ENCODE results near the gene SCN8A.
"Not testable (repeated sequence)": the region's sequence is repeated elsewhere in the genome, so short reads cannot be mapped to it uniquely, and the experiment has no call there.

SCN8A gene

GRCh38 chr12:51774933-51775332 lies 183.9 kb downstream of the SCN8A start:
- no peak for DNase-seq

DNA sequence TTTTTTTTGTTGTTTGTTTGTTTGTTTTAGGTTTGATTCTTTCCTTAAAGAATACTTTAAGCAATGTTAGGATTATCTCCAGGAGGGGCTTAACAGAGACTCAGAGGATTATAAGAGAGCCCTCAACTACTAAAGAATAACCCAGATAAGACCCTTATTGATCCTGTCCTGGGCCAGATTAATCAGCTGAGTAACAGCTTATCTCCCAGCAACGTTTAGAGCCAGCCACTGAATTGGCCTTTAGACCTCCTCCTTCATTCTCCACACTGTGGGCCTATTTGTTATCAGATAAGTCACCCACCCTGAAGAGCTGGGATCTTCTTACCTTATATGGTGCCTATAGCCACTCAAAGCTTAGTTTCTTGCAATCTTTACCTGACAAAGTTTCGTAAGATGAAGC lies 186.4 kb downstream of the SCN8A start:
- DNase-seq, result no peak

- DNase-seq, result no peak
Measured at GRCh38 chr12:51777973-51778372, 186.9 kb downstream of the SCN8A start.

- no peak for DNase-seq
Measured at GRCh38 chr12:51779876-51780275, 188.8 kb downstream of the SCN8A start.

DNA sequence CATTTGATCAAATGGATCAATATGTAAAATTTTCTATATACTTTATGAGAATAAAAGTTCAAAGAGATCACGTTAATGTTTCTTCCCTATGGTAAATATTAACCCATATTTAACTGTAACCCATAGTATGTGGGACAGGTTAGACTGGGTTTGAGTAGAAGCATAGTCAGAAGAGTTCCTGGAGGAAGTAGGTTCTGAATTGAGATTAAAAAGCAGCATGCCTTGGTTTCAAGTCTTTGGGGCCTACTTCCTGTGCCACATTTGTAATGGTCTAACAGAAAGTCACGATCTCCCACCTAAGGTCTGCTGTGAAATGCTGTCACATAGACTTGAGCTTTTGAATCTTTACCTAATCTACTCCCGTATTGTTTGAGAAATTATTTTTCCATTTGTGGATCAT lies 193.7 kb downstream of the SCN8A start:
- DNase-seq, result peak; percentile 8

DNA sequence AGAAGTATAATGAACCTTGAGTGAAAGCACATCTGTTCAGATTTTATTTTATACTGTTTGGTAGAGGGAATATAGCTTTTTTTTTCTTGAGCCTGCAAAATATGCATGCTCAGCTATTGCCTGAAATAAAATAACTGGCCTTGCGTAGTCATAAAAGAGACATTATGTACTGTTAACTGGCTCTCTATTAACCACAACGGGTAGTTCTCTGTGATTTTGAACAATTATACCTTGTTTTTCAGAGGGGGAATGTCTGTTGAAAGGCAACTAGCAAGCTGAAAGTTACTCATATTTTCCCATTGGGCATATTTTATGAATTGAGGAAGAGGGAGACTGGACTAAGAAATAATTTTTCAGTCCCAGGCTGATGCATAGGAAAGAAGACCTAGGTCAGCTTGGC lies 194.9 kb downstream of the SCN8A start:
- DNase-seq, result no peak

DNA sequence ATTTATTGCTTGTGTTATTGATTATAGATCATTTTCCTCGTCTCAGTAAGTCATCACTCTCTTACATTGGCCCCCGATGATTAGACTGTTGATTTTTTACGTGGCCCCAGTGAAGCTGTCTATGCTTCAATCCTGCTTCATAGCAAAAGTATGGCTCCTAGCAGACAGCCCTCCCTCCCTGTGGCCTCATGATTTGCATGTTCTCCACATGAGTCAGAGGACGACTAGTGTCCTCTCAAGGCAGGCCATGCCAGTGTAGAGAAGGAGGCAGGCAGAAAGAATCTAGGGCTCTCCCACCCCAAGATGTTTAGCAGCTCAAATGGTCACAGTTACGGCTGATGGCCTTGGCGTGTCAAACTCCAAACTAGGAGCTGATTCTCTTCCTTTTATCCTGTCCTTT lies 197.8 kb downstream of the SCN8A start:
- DNase-seq, result no peak

- DNase-seq, result no peak
Measured at GRCh38 chr12:51792417-51792816, 201.4 kb downstream of the SCN8A start.

DNA sequence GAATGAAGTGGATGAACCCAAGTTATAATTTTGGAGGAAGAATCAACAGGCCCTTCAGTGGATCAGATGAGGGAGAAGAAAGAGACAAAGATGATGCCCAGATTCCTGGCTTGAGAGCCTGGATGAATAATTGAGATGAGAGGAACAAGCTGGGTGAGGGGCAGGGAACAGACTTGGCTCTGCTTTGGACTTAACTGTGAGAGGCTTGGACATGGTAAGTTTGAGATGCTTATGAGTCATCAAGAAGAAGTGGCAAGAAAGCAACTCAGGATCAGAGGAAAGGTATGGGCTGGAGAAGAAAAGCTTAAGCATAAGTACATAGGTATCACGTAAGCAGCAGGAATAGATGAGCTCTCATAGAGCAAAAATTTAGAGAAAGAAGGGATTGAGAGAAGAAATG lies 202.2 kb downstream of the SCN8A start:
- no peak for DNase-seq

DNA sequence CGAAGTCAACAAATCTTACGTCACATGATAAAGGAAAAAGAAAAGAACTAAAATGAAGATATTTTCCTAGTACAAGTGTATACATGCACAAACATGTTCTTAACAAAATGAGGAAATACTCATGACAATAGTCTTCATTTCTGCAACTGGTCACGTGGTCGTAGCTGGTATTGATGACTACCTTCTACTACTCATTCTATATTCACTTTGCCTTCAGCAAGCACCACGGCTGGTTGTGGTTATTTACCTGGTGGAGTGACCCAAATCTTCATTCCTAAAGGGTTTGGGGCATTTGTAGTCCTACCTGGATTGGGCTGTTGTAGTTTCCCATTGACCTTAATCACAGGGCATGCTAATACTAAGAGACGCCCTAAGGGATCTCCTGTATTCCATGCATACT lies 206.3 kb downstream of the SCN8A start:
- DNase-seq, result no peak

DNA sequence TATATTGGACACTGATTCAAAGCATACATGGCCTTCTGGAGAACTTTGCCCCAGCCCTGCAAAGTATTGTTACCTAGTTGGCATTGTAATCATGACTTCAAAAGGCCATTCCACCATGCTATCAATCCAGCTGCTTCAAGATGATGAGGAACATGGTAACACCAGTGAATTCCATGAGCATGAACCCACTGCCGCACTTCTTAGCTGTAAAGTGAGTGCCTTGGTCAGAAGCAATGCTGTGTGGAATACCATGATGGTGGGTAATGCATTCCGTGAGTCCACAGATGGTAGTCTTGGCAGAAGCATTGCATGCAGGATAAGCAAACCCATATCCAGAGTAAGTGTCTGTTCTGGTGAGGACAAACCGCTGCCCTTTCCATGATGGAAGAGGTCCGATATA lies 207.0 kb downstream of the SCN8A start:
- not testable (repeated sequence) for DNase-seq

- DNase-seq, result no peak
Measured at GRCh38 chr12:51798501-51798900, 207.5 kb downstream of the SCN8A start.

DNA sequence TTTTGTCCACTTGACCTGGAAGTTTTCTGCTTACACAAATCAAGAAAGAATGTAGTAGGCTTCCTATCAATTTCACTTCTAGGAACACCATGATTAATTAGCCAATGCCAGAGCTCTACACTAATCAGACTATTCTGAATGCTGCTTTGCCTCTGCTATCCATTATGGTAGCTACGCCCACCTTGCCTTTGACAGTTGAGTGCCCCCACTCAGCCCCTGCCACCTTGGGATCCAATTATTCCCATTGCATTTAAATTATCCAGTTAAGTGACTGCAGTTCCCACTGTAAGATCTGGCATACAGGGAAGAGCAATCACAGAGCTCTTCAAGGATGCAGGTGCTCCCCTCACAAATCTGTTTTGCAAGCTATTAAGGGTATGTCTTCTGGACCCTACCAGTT lies 210.0 kb downstream of the SCN8A start:
- no peak for DNase-seq

- no peak for DNase-seq
Measured at GRCh38 chr12:51806896-51807295, 215.9 kb downstream of the SCN8A start.

GRCh38 chr12:51809193-51809592 lies 218.2 kb downstream of the SCN8A start:
- no peak for DNase-seq

DNA sequence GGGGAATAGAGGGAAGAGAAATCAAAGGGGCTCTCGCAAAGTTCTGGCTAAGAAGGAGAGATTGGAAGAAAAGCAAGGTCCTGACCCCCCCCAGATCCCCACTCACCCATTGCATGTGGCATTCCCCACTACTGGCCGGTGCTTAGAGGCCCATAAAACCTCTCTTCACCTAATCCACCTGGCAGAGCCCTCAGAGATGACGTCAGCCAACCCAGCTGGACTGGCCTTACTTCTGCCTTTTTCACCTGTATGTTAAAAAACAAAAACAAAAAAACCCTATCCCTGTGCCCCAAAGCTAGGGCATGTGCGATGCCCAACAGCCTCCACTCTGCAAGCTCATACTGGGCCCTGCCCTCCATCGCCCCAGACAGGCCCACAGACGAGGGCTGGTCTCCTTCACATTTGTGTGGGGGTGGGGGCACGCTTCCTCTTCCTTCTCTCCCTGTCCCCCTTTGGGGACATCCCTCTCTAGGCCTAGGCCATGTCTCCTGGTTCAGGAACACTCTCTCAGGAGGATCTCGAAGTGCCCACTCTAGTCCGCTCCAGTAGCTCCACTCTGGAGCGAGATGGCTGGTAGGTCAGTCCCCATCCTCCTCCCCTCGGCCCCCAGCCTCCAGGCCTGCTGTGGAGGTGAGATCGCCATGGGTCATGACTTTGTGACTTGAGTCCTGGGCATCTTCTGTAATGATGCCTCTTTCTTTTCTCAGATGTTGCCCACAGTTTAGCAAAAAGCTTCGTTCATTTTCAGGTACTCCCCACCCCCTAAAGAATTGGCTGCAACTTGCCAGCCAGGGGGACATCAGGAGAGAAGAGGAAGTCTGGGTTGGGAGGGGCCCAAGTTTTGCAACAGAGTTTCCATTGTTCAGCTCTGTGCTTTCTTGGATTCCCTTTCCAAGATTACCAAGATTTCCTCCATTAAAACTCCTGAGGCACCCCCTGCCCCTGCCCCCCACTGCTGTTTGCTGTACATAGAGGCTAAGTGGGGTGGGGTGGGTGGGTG lies 220.5 kb downstream of the SCN8A start:
- no peak for DNase-seq

DNA sequence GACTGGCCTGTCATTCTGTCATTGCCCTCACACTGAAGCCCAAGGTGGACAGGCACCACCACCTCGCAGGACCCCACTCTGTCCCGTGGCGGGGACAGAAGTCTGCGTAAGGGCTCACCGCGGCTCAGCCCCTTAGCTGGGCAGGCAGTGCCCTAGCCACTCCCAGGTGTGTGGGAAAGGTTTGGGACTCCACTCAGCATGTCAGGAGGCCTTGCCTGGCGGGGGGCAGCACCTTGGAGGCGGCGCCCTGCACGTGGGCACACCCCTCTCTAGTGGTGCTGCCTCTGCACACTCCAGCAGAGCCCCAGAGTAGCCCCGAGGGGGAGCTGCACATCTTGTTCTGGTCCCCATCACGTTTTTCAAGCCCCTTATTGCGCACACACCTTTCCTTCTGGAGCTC lies 221.8 kb downstream of the SCN8A start:
- no peak for DNase-seq

DNA sequence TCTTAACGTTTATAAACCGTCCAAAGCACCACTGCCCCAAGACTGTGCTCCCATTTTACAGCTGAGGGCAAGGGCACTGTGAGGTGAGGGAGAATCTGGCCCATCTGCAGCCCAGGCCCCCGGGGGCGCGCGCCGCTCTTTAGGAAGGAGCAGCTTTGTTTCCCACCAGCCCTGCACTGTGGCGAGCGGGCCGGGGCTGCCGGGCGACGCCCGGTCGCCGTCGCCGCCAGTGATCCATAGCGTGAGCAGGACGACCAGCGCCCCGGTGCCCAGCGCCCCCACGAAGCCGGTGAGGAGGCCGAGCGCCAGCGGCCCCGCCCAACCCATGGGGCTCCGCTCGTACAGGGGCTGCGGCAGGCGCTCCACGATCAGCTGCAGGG lies 222.9 kb downstream of the SCN8A start:
- no peak for DNase-seq

DNA sequence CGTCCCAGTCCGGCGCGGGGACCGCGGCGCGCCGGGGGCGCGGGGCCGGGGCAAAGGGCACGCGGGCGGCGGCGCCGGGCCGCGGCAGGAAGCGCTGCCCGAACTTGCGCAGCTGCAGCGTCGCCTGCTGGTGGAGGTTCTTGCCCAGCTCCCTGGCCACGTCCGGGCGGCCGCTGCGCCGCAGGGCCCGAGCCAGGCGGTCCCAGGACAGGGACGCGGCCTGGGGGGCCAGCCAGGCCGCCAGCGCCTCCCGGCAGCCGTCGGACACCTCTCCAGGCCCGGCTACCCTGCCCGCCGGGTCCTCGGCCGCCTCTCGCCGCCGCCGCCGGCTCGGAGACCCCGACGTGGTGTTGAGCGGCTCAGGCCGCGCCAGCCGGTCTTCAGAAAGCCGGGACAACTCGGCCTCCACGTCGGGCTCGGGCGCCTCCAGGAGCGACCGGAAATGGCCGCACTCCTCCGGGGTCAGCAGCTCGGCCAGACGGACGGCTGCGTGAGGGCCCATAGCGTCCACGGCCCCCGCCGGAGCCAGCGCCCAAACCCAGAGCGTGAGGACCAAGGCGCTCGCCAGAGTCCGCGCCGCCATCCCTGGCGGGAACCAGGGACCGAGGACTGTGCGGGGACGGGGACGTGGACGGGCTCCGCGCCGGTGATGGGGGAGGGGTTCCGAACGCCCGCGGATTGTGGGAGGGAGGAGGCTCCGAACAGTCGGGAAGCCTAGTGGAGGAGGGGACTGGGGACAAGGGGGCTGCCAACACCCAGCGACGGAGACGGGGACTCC lies 223.5 kb downstream of the SCN8A start:
- no peak for DNase-seq

DNA sequence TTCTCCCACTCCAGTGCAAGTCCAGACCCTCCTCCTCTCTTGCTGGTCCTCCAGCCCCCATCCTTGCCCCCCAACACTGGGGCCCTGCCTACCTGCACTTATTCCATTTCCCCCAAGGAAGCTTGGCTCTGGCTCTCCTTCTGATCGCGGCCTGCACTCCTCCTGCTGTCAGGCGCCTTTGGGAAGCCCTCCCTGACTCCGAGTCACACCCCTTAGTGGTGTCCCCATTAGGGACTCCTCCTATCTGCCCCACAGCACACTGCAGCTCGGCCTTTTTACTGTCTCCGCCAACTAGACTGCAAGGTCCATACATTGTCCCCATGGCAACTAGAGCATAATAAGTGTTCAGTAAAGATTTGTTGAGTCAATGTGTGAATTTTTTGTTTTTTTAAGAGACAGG lies 224.5 kb downstream of the SCN8A start:
- DNase-seq, result no peak

DNA sequence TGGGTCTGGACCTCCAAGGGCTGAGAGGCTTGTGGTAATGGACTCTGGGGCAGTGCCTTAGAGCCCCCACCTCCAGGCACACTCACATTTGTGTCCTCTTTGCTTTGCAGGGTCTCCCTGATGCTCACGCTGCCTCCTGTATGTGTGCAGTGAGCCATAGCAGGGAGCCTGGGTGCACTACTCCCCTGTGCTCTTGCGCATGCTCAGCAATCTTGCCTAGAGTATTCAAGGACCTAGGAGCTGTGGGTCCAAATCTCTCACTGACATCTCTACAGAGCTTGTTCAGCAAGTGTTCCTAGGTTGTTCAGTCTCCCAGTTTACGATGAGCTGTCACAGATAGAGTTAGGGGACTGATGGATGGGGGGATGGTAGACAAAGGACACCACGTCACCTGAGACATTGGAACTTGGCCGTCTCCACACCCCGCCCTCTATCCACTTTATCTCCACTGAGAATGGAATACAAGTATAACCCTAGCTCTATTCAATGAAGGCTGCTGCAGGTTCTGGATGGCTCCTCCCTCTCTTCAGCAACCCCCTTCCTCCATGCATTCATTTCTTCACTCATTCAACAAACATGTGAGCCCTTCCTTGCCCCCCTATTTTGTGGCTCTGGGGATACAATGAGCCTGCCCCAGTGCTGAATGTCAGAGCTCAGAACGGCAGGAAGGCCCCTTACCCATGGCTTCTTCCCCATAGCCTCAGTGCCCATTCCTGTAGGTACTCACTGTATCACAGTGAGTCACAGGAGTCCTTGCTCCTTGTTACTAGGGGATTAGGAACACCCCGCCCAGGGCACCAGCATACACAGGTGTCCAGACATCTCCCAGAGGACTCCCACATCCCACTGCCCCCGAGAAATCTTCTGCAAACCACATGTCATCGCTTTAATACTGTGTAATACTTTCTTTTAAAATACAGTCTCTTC lies 226.3 kb downstream of the SCN8A start:
- DNase-seq, result no peak

DNA sequence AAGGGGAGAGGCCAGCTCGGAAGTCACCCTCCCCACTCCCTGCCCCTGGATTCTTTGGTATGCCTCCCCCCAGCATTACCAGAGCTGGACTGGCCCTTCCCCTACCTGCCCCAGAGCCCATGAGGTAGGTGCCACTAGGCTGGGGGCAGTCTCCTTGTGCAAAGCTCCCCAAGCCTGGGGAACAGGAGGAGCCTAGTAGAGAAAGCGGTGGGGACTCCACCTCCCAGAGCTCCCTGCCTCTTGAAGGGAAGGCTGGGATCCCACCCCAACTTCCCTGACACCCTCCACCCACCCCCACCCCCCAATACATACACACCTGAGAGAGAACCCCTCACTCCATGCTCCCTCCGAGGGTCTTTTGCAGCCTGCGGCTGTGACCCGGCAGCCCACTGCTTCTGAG lies 227.1 kb downstream of the SCN8A start:
- DNase-seq, result no peak

All from GDM1 (cell line).